Spleen (tissue), 11 donors: ENCODE measurements around the gene RELCH. TPM values are rescaled to one million over a fixed set of nuclear protein-coding genes. Genes with fewer than 3 reads are reported as not detected.

ENCODE experiments used
- DNase-seq: peaks from one replicate; pipeline ENCODE4 v3.0.0-alpha.2; 2020
- H3K27ac ChIP-seq, 8 donors: fragments of 200-600 bp; sonication (generic) in 7 of 8; 1 replicate in 4 of 8; 2 replicates in 4 of 8; pipeline versions ENCODE4 v1.5.0 to v1.8.0; 2016 to 2021; ENCODE audit warnings: inconsistent platforms in 4 of 8, mild to moderate bottlenecking in 4 of 8, moderate library complexity in 1 of 8
- H3K27me3 ChIP-seq, 7 donors: fragments of 200-600 bp; sonication (generic) in 6 of 7; replicated peaks in 1 of 7; 1 replicate in 4 of 7; 2 replicates in 3 of 7; pipeline versions ENCODE4 v1.5.0 to v1.8.0; 2016 to 2021; ENCODE audit warnings: inconsistent platforms in 3 of 7, mild to moderate bottlenecking in 1 of 7
- H3K36me3 ChIP-seq, 6 donors: fragments of 200-600 bp; sonication (generic) in 5 of 6; 1 replicate in 4 of 6; 2 replicates in 2 of 6; pipeline versions ENCODE4 v1.5.0 to v1.8.0; 2016 to 2021; ENCODE audit warnings: inconsistent platforms in 2 of 6
- H3K4me1 ChIP-seq, 6 donors: fragments of 200-600 bp; sonication (generic) in 5 of 6; 1 replicate in 3 of 6; 2 replicates in 3 of 6; pipeline versions ENCODE4 v1.5.0 to v1.8.0; 2016 to 2021; ENCODE audit warnings: inconsistent platforms in 3 of 6
- H3K4me3 ChIP-seq, 8 donors: fragments of 200-600 bp; sonication (generic) in 7 of 8; 1 replicate in 4 of 8; 2 replicates in 4 of 8; pipeline versions ENCODE4 v1.5.0 to v1.8.0; 2016 to 2021; ENCODE audit warnings: inconsistent platforms in 4 of 8, mild to moderate bottlenecking in 4 of 8, moderate library complexity in 2 of 8
- H3K9me3 ChIP-seq, 8 donors: fragments of 200-600 bp; sonication (generic) in 7 of 8; 1 replicate in 4 of 8; 2 replicates in 4 of 8; pipeline versions ENCODE4 v1.5.0 to v1.8.0; 2016 to 2021; ENCODE audit warnings: inconsistent platforms in 4 of 8
- POLR2A ChIP-seq, 3 donors: fragments of 450-650 bp; IDR thresholded peaks; one replicate each; pipeline ENCODE4 v1.5.1; 2017; ENCODE audit warnings: antibody characterized with exemption in 3 of 3, mild to moderate bottlenecking in 1 of 3
- POLR2AphosphoS5 ChIP-seq, 3 donors: sonication (generic); formaldehyde crosslinking; IDR thresholded peaks; one replicate each; pipeline ENCODE4 v1.5.1; 2017; ENCODE audit warnings: antibody characterized with exemption in 3 of 3
- WGBS, 5 donors: extraction: QIAGEN DNeasy Blood & Tissue Kit in 3 of 5; methylation state at CpG; one replicate each; pipeline versions ENCODE4 v1.1.5 to v1.1.7; 2013 to 2018; 5-methylcytosine and 5-hydroxymethylcytosine counted together
- intact Hi-C: fragments of 100-400 bp; cut with DNase I; formaldehyde crosslinking; loops from one replicate; pipeline ENCODE4 v1.15.0; 2023; ENCODE audit warnings: low total_unique reads
- polyA plus RNA-seq, 3 donors: library from polyadenylated mRNA; stranded (reverse); fragments of 200-250 nt; gene quantifications; one replicate each; pipeline ENCODE4 v1.2.1, GENCODE V29; 2013
- total RNA-seq, 7 donors: library from RNA; depleted of rRNA in 3 of 7; stranded (reverse); fragments of >200 nt in 3 of 7; fragmentation: NEBNext Ultra II Directional in 4 of 7; extraction: Animal tissue kit (Norgen Biotek cat#: 25700) in 4 of 7; gene quantifications; one replicate each; pipeline versions ENCODE4 v1.1.0 to v1.2.1, GENCODE V29; 2016 to 2021
- TF ChIP-seq, protein P1 (sequence below), 11 experiments: fragments of 200-600 bp in 7 of 11; fragments of 450-650 bp in 4 of 11; sonication (generic) in 4 of 11; IDR thresholded peaks in 8 of 11; conservative IDR thresholded peaks in 3 of 11; 1 replicate in 7 of 11; 2 replicates in 4 of 11; pipeline versions ENCODE4 v1.4.0 to v1.8.0; 2016 to 2021; ENCODE audit warnings: antibody characterized with exemption in 11 of 11, inconsistent platforms in 4 of 11, mild to moderate bottlenecking in 1 of 11
- donor health status: healthy with polysubstance abuse.
- donor health status: DM: no; HTN: no; CAD: no; lungs with moderate emphysema.
- donor health status: DM: no; HTN: no; CAD: no.
- donor health status: Bipolar disorder and iron deficiency.
- donor health status: healthy.
- donor health status: DM: no; HTN: no; CAD: no.
- donor health status: DM: yes; HTN: yes; CAD: no.

The RELCH gene
- total and polyA plus RNA-seq, 10 donors: 11.8 to 75.1 (median 49.3) TPM

DNA sequence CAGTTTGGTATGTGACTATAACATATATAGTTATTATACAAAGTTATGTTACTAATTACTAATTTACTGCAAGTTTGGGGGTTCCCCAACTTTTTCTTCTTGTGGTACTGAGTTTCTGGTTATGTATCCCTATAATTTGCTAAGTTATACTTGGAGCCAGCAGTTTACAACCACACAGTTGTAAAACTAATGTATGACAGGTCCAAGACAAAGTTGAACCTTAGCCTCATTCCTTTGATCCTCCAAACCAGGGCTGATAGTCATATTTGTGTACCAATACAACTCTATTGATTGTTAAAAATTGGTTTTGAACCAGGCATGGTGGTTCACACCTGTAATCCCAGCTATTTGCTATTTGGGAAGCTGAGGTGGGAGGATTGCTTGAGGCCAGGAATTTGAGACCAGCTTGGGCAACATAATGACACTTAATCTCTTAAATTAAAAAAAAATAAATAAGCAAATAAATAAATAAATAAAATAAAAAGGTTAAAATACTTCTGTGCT, 24.3 kb downstream of the RELCH start:
- no peak for DNase-seq
- Histone ChIP-seq H3K27ac (no peak overlapping the region), H3K4me3 (no peak overlapping the region), H3K36me3 (peaks cover 0 to 49% (median 19%) of the 10 kb centered on the region in 6 donors), H3K9me3 (no peaks in the 10 kb centered on the region), H3K27me3 (no peaks in the 10 kb centered on the region), H3K4me1 (peaks cover 0 to 23% (median 3%) of the 10 kb centered on the region in 6 donors)
- TF ChIP-seq POLR2AphosphoS5 (IDR thresholded peaks at IDR 0.05): no peak
- intact Hi-C loops: no loop called here

- Histone ChIP-seq H3K4me1 (no peaks in the 10 kb centered on the region), H3K27me3 (no peaks in the 10 kb centered on the region), H3K36me3 (peaks cover 0 to 53% (median 19%) of the 10 kb centered on the region in 6 donors), H3K4me3 (no peak overlapping the region), H3K9me3 (no peaks in the 10 kb centered on the region), H3K27ac (no peak overlapping the region)
- intact Hi-C loops: no loop called here
- DNase-seq: no peak
- WGBS, 5 donors: 58 to 81% (median 78%) methylated on average over 1 of the region's 1 CpG
- TF ChIP-seq POLR2AphosphoS5 (IDR thresholded peaks at IDR 0.05) (no peak), POLR2A (IDR thresholded peaks at IDR 0.05) (no peak)
- TF ChIP-seq, protein P1, sequence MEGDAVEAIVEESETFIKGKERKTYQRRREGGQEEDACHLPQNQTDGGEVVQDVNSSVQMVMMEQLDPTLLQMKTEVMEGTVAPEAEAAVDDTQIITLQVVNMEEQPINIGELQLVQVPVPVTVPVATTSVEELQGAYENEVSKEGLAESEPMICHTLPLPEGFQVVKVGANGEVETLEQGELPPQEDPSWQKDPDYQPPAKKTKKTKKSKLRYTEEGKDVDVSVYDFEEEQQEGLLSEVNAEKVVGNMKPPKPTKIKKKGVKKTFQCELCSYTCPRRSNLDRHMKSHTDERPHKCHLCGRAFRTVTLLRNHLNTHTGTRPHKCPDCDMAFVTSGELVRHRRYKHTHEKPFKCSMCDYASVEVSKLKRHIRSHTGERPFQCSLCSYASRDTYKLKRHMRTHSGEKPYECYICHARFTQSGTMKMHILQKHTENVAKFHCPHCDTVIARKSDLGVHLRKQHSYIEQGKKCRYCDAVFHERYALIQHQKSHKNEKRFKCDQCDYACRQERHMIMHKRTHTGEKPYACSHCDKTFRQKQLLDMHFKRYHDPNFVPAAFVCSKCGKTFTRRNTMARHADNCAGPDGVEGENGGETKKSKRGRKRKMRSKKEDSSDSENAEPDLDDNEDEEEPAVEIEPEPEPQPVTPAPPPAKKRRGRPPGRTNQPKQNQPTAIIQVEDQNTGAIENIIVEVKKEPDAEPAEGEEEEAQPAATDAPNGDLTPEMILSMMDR (IDR thresholded peaks at IDR 0.05 in 8 of 11, conservative IDR thresholded peaks at IDR 0.05 in 3 of 11): no peak
These were observed 27.7 kb downstream of the RELCH start for GRCh38 chr18:62214790-62215189.

GRCh38 chr18:62224229-62224628, 37.2 kb downstream of the RELCH start:
- TF ChIP-seq POLR2A (IDR thresholded peaks at IDR 0.05) (no peak), POLR2AphosphoS5 (IDR thresholded peaks at IDR 0.05) (no peak)
- TF ChIP-seq, protein P1 (IDR thresholded peaks at IDR 0.05 in 8 of 11, conservative IDR thresholded peaks at IDR 0.05 in 3 of 11): no peak
- Histone ChIP-seq H3K4me3 (no peak overlapping the region), H3K27ac (no peak overlapping the region), H3K36me3 (peaks cover 0 to 84% (median 48%) of the 10 kb centered on the region in 6 donors), H3K27me3 (no peaks in the 10 kb centered on the region), H3K4me1 (no peaks in the 10 kb centered on the region), H3K9me3 (peaks cover 0 to 20% (median 10%) of the 10 kb centered on the region in 8 donors)
- 93 to 100% (median 97%) methylated on average over 2 of the region's 2 CpGs for WGBS, 5 donors
- no peak for DNase-seq
- intact Hi-C loops: no loop called here

GRCh38 chr18:62226047-62226446, 39.0 kb downstream of the RELCH start:
- Histone ChIP-seq H3K9me3 (peaks cover 0 to 20% (median 10%) of the 10 kb centered on the region in 8 donors), H3K27me3 (no peaks in the 10 kb centered on the region), H3K4me3 (no peak overlapping the region), H3K27ac (no peak overlapping the region), H3K4me1 (no peaks in the 10 kb centered on the region), H3K36me3 (peaks cover 0 to 98% (median 56%) of the 10 kb centered on the region in 6 donors)
- WGBS, 5 donors: 95 to 98% (median 96%) methylated on average over 3 of the region's 3 CpGs
- intact Hi-C loops: no loop called here
- DNase-seq: no peak
- TF ChIP-seq, protein P1 (IDR thresholded peaks at IDR 0.05 in 8 of 11, conservative IDR thresholded peaks at IDR 0.05 in 3 of 11): no peak
- TF ChIP-seq POLR2AphosphoS5 (IDR thresholded peaks at IDR 0.05) (no peak), POLR2A (IDR thresholded peaks at IDR 0.05) (no peak)
